Transverse colon (tissue), 4 donors: ENCODE data around the gene NACAD. TPM values are rescaled to one million over a fixed set of nuclear protein-coding genes. Genes with fewer than 3 reads are reported as not detected.

ENCODE experiments used
- DNase-seq: peaks from one replicate; pipeline ENCODE4 v3.0.0-alpha.2; 2019
- H3K27ac ChIP-seq, 4 donors: fragments of 200-600 bp; sonication (generic); 2 replicates each; pipeline ENCODE4 v1.5.1; 2016 to 2018; ENCODE audit warnings: inconsistent platforms in 4 of 4
- H3K27me3 ChIP-seq: fragments of 200-600 bp; sonication (generic); 2 replicates; pipeline ENCODE4 v1.5.1; 2017; ENCODE audit warnings: inconsistent platforms
- H3K36me3 ChIP-seq, 4 donors: fragments of 200-600 bp; sonication (generic); 2 replicates each; pipeline ENCODE4 v1.5.1; 2017 to 2019; ENCODE audit warnings: inconsistent platforms in 4 of 4
- H3K4me1 ChIP-seq, 4 donors: fragments of 200-600 bp; sonication (generic); 2 replicates each; pipeline ENCODE4 v1.5.1; 2017 to 2020; ENCODE audit warnings: inconsistent platforms in 4 of 4
- H3K4me3 ChIP-seq, 4 donors: fragments of 200-600 bp; sonication (generic); 1 replicate in 1 of 4; 2 replicates in 3 of 4; pipeline versions ENCODE4 v1.5.1 to v1.6.1; 2017 to 2019; ENCODE audit warnings: inconsistent platforms in 4 of 4
- H3K9me3 ChIP-seq, 2 donors: fragments of 200-600 bp; sonication (generic); 2 replicates each; pipeline ENCODE4 v1.5.1; 2017 to 2019; ENCODE audit warnings: inconsistent platforms in 2 of 2
- CTCF ChIP-seq, 5 experiments: fragments of 200-600 bp in 3 of 5; fragments of 450-650 bp in 2 of 5; sonication (generic) in 3 of 5; IDR thresholded peaks; 1 replicate in 2 of 5; 2 replicates in 3 of 5; pipeline ENCODE4 v1.5.1; 2016 to 2017; ENCODE audit warnings: antibody characterized with exemption in 5 of 5, inconsistent platforms in 3 of 5, mild to moderate bottlenecking in 2 of 5, moderate library complexity in 1 of 5
- EP300 ChIP-seq: sonication (generic); formaldehyde crosslinking; IDR thresholded peaks from one replicate; pipeline ENCODE4 v1.6.1; 2017; ENCODE audit warnings: antibody characterized with exemption, low read depth
- POLR2A ChIP-seq: fragments of 450-650 bp; IDR thresholded peaks from one replicate; pipeline ENCODE4 v1.6.1; 2016; ENCODE audit warnings: antibody characterized with exemption, mild to moderate bottlenecking, moderate library complexity
- POLR2AphosphoS5 ChIP-seq, 3 donors: sonication (generic); formaldehyde crosslinking; IDR thresholded peaks; one replicate each; pipeline ENCODE4 v1.6.1; 2016; ENCODE audit warnings: antibody characterized with exemption in 3 of 3
- WGBS, 2 donors: methylation state at CpG; one replicate each; pipeline ENCODE4 v1.1.5; 2018; ENCODE audit warnings: low coverage in 1 of 2; 5-methylcytosine and 5-hydroxymethylcytosine counted together
- in situ Hi-C, 4 donors: fragments of 200-750 bp; cut with MboI; loops; one replicate each; pipeline versions ENCODE4 v1.15.0 to v1.15.1; 2017; ENCODE audit warnings: low sequenced_read_pairs in 3 of 4, low pct_ligation_motif_present in 1 of 4, low pct_unique_long_range_greater_than_20kb in 1 of 4
- intact Hi-C: fragments of 100-400 bp; cut with DNase I; formaldehyde crosslinking; loops from one replicate; pipeline ENCODE4 v1.15.1; 2023; ENCODE audit warnings: low total_unique reads
- total RNA-seq, 4 donors: library from RNA; depleted of rRNA; stranded (reverse); fragments of >200 nt; gene quantifications; one replicate each; pipeline ENCODE4 v1.1.0, GENCODE V29; 2016

The NACAD gene
- total RNA-seq, 4 donors from 2014 or later: 1.1 to 5.2 (median 2.0) TPM

- TF ChIP-seq CTCF (IDR thresholded peaks at IDR 0.05): no peak
- TF ChIP-seq POLR2A: no peak
- no peak for TF ChIP-seq POLR2AphosphoS5 (IDR thresholded peaks at IDR 0.05)
- TF ChIP-seq EP300: no peak
- intact Hi-C loops (no loop called here), in situ Hi-C loops (no loop called here)
- H3K4me3 ChIP-seq: peak overlapping the region; percentile 21 to 54 (median 39)
- WGBS, 2 donors: 6% methylated on average over 22 of the region's 22 CpGs; no CpG with 5 or more reads in 1 of the 2 donors
- H3K9me3 ChIP-seq: no peaks in the 10 kb centered on the region
- H3K36me3 ChIP-seq: no peaks in the 10 kb centered on the region
- peaks cover 0 to 12% (median 3%) of the 10 kb centered on the region in 4 donors for H3K4me1 ChIP-seq
- H3K27me3 ChIP-seq: peaks cover 19% of the 10 kb centered on the region
- peak; percentile 55 for DNase-seq
- peak overlapping the region; percentile 39 to 83 (median 60) for H3K27ac ChIP-seq
Observed at GRCh38 chr7:45089341-45089891, 647 bp upstream of the NACAD start.

GRCh38 chr7:45088146-45088701 is 545 bp downstream of the NACAD start:
- peaks cover 19% of the 10 kb centered on the region for H3K27me3 ChIP-seq
- no peaks in the 10 kb centered on the region for H3K9me3 ChIP-seq
- in situ Hi-C loops (no loop called here), intact Hi-C loops (no loop called here)
- DNase-seq: no peak
- H3K4me3 ChIP-seq: peak overlapping the region; percentile 21 to 54 (median 39)
- H3K27ac ChIP-seq: peak overlapping the region; percentile 39 to 83 (median 60)
- peaks cover 0 to 12% (median 3%) of the 10 kb centered on the region in 4 donors for H3K4me1 ChIP-seq
- no peaks in the 10 kb centered on the region for H3K36me3 ChIP-seq
- TF ChIP-seq POLR2AphosphoS5 (IDR thresholded peaks at IDR 0.05) (no peak), POLR2A (no peak), EP300 (no peak), CTCF (IDR thresholded peaks at IDR 0.05) (no peak)
- 66% methylated on average over 22 of the region's 29 CpGs; no CpG with 5 or more reads in 1 of the 2 donors for WGBS, 2 donors

GRCh38 chr7:45087301-45088145 is 1.2 kb downstream of the NACAD start:
- TF ChIP-seq POLR2AphosphoS5 (IDR thresholded peaks at IDR 0.05) (no peak), POLR2A (no peak), EP300 (no peak), CTCF (IDR thresholded peaks at IDR 0.05) (no peak)
- 79% methylated on average over 6 of the region's 6 CpGs; no CpG with 5 or more reads in 1 of the 2 donors for WGBS, 2 donors
- DNase-seq: no peak
- intact Hi-C loops: no loop called here
- Histone ChIP-seq H3K36me3 (no peaks in the 10 kb centered on the region), H3K27ac (peak overlapping the region in 3 of 4 donors; percentile 56 to 83 (median 65)), H3K27me3 (peaks cover 19% of the 10 kb centered on the region), H3K4me3 (no peak overlapping the region), H3K9me3 (no peaks in the 10 kb centered on the region), H3K4me1 (peaks cover 0 to 12% (median 3%) of the 10 kb centered on the region in 4 donors)
- in situ Hi-C loops: no loop called here
